HG02970 (cell line): ENCODE data around the gene CPLX4.

ENCODE experiments used
- ATAC-seq: cut with Tn5 transposase; IDR thresholded peaks from one replicate; pipeline ENCODE4 v1.9.1; 2021; ENCODE audit warnings: mild to moderate bottlenecking, moderate library complexity, moderate number of reproducible peaks; ENCODE audit not compliant: unreplicated experiment, low FRiP score

Gene CPLX4

DNA sequence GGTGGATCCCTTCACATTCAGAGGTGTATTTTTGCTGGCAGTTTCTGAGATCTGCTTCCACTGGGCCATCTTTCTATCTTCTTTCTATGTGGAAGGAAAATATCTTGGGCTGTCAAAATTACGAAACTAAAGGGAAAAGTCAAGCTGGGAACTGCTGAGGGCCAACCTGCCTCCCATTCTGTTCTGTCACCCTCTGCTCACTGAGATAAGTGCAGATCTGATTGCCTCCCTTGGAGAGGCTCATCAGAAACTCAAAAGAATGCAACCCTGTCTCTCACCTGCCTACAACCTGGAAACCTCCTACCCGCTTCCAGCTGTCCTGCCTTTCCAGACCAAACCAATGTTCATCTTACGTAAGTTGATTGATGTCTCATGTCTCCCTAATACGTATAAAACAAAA, 71.7 kb downstream of the CPLX4 start:
- no peak for ATAC-seq
